Activated CD4-positive, alpha-beta T cell treated with anti-CD3 and anti-CD28 coated beads, Interleukin-2, Interleukin-4, amounts not matched to agents 100 ng/mL and 50 ng/mL, durations not matched to agents 16 hours and 8 hours (primary cell): ENCODE data around the gene CFAP61.
"Not testable (repeated sequence)": the region's sequence is repeated elsewhere in the genome, so short reads cannot be mapped to it uniquely, and the experiment has no call there.

Source experiments
- DNase-seq: peaks from one replicate; pipeline ENCODE4 v3.0.0-alpha.2; 2020; ENCODE audit warnings: low spot score

The CFAP61 gene

DNA sequence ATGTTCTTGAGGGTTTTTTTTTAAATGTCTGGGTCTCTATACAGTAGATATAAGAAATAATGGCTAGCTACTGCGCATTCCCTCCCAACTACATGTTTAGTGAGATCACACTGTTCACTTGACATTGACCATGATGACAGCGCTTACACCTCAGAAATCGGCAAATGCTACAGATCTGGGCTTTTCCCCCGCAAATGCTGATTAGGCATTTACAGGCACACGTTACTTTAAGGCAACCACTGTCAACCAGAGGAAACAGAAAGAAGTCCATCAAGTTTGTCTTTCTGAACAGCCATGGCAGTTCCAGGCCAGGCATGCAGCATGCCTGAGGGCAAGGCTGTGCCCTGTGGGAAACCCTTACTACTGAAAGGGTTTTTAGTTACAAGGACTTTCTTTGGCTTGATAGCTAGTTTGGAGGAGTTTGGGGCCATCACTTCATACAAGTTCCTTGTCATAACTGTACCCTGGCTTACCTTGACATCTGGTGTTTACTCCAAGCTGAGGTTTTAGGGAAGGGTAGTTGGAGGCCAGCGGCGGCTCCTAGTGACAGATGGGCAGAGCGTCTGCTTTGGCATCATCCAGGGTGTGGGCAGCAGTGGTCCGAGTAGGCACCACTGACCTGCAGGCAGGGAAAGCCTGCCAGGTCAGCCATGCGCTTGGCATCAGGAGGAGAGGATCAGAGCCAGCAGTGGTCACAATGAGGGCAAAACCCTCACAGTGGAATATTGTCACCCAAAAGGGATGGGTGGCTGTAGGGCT, 43.0 kb downstream of the CFAP61 start:
- no peak for DNase-seq

DNA sequence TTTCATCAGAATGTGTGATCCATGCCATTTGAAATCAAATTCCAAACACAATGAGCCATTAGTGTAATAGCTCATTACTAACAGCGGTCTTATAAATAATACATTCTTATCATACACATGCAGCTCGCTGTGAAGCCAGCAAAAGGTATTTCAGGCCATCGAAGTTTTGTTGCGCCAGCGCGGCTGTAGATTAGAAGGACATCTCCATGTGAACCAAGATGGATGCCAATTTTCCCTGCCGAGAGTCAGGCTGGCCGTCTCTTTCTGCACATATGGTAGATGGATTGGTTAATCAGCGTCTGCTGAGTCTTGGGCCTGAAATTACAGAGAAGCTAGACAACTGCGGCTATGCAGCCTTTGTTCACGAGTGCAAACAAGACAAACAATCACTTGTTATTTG, 44.1 kb downstream of the CFAP61 start:
- DNase-seq = no peak

DNA sequence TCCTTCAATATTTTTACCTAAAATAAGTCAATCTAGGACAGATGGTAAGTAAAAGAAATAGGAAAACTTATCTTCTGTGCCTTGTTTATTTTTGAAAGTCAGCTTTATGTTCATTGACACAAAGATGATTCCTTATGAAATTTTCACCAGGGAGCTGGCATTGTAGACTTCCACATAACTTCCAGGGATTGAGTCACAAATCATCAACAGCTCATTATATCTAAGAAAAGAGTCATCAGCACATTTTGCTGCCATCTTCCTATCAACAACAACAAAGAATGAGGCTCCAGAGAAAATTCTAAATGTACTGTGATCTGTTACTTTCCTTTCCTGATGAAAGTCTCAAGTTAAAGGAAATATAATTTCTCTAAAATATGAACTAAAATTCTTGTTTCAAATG, 48.5 kb downstream of the CFAP61 start:
- no peak for DNase-seq

DNA sequence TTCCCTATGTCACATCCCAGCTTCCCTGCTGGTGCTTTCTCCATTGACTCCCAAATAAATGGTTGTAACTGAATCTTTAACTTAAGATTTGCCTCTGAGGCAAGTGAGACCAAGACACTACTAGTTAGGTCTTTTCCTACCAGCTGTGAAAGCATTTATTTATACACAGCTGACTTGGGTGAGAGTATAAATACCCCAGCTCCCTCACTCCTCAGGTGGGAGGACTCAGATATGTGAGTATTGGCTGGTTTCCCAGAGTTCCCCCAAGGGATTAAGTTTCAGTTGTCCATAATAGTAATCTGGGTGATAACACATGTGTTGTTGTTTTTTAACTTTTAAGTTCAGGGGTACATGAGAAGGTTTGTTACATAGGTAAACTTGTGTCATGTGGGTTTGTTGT, 49.8 kb downstream of the CFAP61 start:
- DNase-seq = no peak

DNA sequence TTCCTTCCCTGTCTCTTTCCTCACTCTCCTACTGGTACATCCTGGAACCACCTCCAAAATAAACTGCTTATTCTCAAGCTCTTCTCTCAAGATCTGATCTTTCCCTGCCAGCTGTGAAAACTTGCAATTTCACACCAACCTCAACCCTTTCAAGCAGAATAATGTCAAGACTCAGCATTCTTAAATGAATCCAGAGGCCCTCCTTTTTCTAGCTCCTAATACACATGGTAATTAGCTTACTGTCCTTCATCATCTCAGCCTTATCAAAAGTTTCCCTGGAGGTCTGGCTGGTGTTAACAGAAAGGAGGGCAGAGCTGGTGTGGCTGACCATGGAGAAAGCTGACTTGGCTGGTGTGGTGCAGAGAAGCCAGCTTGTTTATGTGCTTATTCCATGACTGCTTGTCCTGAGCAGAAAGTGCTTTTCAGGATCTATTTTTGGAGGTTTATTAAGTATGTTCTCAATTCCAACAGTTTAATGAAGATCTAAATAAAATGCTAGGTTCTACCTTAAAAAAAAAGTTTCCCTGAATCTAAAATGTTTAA, 50.5 kb downstream of the CFAP61 start:
- no peak for DNase-seq

DNA sequence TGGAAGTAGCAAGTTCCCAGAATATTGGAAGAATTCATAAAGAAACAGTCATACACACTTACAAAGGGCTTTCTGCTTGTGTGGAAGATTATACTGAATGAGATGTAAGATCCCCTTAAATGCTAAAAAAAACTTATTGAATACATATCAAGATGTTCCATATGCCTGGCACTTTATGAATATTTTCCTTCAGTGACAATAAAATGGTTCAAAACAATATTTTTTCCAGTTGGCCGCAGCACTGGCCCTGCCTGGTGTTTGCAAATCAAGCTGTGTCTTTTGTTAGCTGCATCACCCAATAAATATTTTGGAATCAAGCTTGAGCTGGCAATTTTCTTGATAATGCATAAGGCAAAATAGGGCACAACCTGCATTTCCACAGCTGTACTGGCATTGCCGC, 51.2 kb downstream of the CFAP61 start:
- DNase-seq = no peak

DNA sequence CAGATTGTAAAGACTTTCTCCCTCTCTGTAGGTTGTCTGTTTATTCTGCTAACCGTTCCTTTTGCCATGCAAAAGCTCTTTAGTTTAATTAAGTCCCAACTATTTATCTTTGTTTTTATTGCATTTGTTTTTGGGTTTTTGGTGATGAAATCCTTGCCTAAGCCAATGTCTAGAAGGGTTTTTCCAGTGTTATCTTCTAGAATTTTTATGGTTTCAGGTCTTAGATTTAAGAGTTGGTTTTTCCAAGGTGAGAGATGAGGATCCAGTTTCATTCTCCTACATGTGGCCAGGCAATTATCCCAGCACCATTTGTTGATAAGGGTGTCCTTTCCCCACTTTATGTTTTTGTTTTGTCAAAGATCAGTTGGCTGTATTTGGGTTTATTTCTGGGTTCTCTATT, 70.9 kb downstream of the CFAP61 start:
- DNase-seq = not testable (repeated sequence)

DNA sequence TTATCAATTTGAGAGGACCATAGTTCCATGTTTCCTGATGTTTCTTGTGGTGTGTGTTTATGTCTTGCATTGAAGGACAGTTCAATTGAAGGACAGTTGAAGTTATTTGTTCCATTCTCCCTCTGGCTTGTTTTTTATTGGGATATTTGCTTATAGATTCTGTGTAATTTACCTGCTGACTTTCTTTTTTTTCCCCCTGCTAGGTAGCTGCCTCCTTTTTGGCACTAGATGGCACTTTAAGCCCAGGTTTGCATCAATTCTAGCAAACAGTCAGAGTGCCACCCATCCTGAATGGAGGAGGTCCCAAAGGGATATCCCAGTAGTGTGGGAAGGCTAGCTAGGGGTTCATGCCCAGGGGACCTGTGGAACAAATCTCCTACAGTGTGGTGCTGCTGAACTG, 78.1 kb downstream of the CFAP61 start:
- DNase-seq = no peak

DNA sequence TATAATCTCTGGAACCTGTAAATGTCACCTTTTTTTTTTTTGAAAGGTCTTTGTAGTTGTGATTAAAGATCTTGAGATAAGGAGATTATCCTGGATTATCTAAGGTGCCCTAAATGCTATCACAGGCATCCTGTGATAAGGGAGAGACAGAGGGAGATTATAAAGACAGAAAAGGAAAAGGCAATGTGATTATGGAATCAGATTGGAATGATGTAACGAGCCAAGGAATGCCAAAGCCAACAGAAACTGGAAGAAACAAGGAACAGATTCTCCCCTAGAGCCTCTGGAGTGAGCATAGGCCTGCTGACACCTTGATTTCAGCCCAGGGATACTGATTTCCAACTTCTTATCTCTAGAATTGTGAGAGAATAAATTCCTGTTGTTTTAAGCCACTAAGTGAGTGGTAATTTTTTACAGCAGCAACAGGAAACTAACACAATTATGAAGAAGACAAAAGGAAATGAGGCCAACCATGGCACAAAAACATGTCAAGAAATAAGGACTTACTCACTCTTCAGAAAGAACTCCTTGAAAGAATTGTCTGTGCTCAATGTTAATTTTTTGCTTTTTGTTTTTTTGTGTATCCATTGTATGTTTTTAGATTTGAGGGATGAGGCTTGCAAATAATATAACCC, 82.7 kb downstream of the CFAP61 start:
- DNase-seq = no peak

DNA sequence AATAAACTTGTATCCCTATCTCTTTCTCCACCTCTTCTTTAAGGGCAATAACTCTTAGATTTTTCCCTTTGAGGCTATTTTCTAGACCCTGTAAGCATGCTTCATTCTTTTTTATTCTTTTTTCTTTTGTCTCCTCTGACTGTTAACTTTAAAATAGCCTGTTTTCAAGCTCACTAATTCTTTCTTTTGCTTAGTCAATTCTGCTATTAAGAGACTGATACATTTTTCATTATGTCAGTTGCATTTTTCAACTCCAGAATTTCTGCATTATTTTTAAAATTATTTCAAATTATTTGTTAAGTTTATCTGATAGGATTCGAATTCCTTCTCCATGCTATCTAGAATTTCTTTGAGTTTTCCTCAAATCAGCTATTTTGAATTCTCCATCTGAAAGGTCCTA, 84.0 kb downstream of the CFAP61 start:
- DNase-seq = no peak

DNA sequence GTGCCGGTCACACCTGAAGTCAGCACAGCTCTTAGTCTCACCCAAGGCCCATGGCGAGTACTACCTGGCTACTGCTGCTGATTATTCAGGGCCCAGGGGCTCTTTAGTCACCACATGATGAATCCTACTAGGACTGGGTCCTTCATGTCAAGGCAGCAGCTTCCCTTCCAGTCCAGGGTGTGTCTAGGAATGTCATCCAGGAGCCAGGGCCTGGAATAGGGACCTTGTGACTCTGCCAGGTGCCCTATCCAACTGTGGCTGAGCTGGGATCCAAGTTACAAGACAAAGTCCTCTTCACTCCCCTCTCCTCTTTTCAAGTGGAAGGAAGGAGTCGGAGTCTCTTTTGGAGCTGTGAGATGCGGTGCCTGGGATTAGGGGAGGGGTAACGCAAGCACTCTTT, 85.5 kb downstream of the CFAP61 start:
- no peak for DNase-seq

DNA sequence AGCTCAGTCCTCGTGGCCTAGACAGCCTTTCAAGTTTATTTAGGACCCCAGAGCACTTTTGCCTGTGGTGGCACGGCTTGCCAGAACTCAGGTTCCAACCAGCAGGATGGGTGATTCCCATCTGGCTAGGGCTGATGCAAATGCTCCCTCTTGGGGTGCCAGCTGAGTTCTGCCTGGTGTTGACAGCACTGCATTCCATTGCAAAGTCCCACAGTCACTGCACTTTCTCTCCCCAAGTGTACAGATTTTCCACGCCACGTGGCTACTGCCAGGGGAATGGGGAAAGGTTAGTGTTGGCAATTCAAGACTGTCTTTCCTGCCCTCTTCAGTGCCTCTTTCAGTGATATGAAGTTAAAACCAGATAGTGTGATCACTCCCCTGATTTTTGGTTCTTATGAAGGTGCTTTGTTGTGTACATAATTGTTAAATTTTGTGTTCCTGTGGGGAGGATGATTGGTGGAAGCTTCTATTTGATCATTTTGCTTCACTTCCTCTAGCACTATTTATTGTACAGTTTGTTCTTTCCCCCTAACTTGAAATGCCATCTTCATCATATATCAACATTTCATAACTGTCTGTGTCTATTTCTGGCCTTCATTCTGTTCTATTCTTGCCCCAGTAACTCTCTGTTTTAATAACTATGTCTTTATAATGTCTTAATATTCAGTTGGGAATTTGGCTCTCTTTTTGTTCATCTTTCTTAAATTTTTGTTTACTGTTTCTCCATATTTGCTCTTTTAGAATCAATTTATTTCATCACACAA, 86.2 kb downstream of the CFAP61 start:
- DNase-seq = no peak

DNA sequence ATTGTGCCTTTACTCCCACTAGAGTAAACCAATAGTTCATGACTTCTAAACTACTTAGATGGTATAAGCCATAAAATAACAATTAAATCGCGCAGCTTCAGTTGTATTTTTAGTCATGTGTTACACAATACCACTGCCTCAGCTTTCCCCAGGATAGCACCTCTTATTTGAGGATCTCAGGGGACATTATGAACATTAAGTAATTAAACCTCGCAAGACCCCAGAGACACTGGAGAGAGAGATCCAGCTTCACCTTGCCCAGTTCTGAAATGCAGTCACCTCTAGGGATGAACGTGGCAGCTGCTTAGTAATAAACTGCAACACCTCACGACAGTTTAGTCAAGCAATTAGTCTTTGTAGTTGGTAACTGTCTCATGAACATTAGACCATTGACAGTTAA, 87.1 kb downstream of the CFAP61 start:
- DNase-seq = no peak

DNA sequence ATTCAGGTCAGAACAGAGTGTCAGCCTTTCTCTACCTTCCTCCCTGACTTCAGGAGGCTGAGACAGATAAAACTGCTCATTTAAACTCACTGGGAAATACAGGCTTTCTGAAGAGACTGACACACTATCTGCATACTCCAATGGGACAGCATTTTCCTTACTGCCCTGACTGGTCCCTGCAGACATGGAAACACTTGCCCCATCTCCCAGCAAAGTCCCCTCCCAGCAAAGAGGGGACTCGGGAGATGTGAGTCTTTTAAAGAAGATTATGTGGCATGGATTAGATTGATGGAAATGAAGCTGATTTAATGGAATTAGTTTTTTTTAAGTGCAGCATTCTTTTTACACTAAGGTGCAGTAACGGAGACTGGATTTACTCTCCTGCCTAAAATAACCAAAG, 90.8 kb downstream of the CFAP61 start:
- no peak for DNase-seq

DNA sequence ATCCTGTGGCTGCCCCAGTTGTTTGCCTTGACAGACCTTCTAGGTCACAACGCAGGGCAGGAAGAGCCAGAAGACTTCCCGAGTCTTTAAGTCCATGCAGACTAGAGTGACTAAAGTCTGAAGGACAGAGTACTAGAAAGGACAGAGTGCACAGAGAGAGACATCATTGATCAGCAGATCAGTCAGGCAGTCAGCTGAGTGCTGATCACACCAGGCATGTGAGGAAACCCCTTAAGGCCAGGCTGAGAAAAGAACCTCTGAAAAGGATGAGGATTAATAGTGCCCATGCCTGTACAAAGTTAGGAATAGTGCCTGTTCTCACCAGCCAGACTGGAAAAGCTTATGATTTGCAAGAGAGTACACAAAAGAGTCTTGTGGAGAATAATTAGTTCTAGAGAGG, 91.3 kb downstream of the CFAP61 start:
- no peak for DNase-seq

DNA sequence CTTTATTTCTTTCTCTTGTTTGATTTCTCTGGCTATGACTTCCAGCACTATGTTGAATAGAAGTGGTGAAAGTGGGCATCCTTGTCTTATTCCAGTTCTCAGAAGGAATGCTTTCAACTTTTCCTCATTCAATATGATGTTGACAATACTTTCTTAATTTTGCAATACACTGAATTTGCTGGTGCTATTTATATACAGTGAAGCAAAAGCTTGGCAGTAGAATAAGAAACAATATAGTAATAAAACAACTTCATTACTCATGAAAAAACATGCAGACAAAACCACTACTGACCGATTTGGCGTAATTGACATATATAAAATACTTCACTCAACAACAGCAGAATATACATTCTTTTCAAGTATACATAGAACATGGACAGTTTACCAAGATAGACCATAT, 96.4 kb downstream of the CFAP61 start:
- DNase-seq = no peak

DNA sequence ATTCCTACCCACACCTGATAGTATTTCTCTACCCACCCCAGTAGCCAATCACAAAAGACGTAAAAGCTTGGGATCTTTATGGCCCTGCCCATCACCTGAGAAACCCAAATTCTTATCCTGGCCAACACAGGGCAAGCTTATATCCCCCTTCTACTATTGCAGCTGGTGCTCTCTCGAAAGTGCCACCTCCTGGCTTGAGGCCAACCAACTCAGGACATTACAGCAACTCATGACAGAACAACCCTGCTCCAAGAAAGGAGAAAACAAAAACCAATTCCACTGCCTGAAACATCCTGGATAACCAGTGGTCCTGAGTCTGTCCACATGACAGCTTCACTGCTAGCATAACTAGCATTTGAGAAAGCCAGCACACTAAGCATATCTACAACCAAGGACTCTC, 97.9 kb downstream of the CFAP61 start:
- no peak for DNase-seq

DNA sequence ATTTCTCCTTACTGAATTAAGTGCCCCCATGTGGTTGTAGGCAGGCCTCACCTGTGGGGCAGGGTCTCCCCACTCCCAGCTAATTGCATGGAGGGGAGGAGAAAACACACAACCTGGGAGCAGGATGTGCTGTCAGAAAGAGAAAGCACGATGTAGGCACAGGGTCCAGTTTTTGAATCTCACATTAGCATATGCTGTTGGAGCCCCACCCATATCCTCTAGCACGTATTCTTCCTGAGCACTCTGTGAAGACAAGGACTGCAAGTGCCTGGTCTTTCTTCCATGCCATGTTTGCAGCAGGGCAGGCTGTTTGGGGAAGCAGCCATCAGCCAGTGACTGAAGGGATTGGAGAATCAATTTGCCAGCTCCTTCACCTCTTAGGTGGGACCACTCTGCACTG, 108.2 kb downstream of the CFAP61 start:
- no peak for DNase-seq

DNA sequence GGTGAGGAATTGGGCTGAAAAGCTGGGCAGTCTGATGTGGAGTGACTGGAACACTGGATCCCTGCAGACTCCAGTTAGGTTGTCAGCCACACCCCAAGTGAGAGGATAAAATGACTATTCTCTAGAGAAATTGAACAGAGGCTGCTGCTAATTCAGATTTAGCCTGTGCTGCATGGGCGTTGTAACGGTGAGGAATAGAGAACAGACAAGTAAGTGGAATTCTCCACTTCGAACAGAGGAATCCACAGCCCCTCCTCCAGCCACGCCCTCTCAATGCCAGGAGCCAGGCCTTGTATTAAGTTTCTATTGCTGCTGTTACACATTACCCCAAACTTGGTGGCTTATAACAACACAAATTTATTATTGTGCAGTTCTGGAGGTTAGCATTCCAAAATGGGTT, 109.3 kb downstream of the CFAP61 start:
- no peak for DNase-seq

DNA sequence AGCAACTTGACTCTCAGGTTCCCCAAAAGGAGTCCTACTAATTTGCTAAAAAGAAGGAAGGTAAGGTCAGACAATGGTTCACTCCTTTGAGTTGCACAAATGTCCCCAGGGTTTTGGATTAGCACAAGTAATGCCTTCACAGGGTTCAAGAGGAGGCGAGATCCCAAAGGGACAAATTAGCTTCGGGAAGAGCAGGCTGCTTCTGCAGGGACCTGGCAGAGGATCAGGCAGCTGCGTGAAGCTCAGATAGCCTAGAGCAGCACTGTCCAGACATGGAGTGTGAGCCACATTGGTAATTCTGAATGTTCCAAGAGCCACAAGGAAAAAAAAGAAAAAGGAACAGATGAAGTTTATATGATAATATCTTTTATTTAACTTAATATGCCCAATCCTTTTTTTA, 115.4 kb downstream of the CFAP61 start:
- DNase-seq = no peak

DNA sequence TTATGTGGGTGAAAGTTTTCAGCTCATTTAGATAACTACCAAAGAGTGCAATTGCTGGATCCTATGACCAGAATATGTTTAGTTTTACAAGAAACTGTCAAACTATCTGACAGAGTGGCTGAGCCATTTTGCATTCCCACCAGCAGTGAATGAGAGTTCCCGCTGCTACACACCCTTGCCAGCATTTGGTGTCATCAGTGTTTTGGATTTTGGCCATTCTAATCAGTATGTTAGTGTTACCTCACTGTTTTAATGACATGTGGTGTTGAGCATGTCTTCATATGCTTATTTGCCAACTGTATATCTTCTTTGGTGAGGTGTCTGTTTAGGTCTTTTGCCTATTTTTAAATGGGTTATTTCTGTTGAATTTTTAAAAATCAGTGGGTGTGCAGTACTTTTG, 120.9 kb downstream of the CFAP61 start:
- DNase-seq = no peak

DNA sequence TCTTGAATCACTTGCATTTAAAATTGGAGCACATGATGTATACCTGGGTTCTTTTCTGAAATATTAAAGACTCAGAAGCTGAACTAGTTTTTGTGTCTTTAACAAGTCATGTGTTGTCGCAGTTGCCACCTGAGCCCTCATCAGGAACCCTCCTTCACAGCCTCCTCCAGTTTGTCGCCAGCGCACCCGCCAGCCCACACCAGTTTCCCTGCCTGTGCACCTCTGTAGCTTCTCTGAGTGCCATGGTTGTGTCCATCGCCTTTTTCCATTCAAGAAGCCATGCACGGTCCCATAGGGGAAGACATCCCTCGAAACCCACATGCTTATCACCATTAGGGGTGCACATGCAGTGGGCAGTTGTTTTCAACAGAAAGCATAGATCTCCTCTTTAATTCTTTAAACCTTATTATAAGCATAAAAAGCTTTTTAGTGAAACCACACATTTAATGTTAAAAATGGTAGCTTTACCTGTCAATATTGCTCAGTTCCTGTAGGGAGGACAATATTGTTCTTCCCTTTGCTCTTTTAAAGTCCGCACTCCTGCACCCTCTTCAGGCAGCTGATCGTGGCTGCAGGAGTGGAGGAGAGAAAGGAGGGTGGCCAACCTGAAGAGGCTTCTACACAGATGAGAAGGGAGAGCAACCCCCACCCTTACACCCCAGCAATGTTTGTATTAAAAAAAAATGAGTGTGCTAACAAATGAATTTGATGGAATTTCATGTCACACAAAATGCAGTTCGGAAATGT, 121.9 kb downstream of the CFAP61 start:
- no peak for DNase-seq
